Skeletal muscle tissue (tissue), 1 donor: ENCODE measurements around the gene WASF1. TPM values are rescaled to one million over a fixed set of nuclear protein-coding genes. Genes with fewer than 3 reads are reported as not detected.

Experiments
- total RNA-seq: library from RNA; depleted of rRNA; stranded (reverse); fragments of >200 nt; gene quantifications from one replicate; pipeline ENCODE4 v1.2.3, GENCODE V29; 2014

WASF1 gene
- total RNA-seq, 1 donor from 2014 or later: 2.1 TPM

Other genes with a start within 250 kb of the WASF1 start
- not detected for gene GPR6, start 201.4 kb downstream of the WASF1 start, total RNA-seq
- 11.0 TPM for gene CDC40, start 757 bp upstream of the WASF1 start, total RNA-seq
- 0.52 TPM for gene METTL24, start 178.7 kb upstream of the WASF1 start, total RNA-seq
- 4.7 TPM for gene DDO, start 235.9 kb upstream of the WASF1 start, total RNA-seq